GM23338 (cell line): ENCODE measurements around the gene PDGFRB. TPM values are rescaled to one million over a fixed set of nuclear protein-coding genes. Genes with fewer than 3 reads are reported as not detected.

Experiments
- ATAC-seq: fragments of 200-7000 bp; cut with Tn5 transposase; 3 replicates; pipeline ENCODE4 v1.9.1; 2020
- DNase-seq: peaks from one replicate; pipeline ENCODE4 v3.0.0-alpha.2; 2015; ENCODE audit warnings: low spot score
- H2AFZ ChIP-seq: fragments of 200-600 bp; sonication (generic); 2 replicates; pipeline ENCODE4 v1.8.0; 2016; ENCODE audit warnings: antibody characterized with exemption, mild to moderate bottlenecking, moderate library complexity
- H3F3A ChIP-seq: fragments of 200-600 bp; sonication (generic); replicated peaks from 2 replicates; pipeline ENCODE4 v1.8.0; 2017; ENCODE audit warnings: antibody characterized with exemption, mixed run types, low read depth
- H3K27ac ChIP-seq: fragments of 200-600 bp; sonication (generic); 2 replicates; pipeline ENCODE4 v1.6.1; 2016; ENCODE audit warnings: low read depth
- H3K27me3 ChIP-seq: fragments of 200-600 bp; sonication (generic); 2 replicates; pipeline ENCODE4 v1.8.0; 2016; ENCODE audit warnings: mild to moderate bottlenecking, mixed run types, moderate library complexity; ENCODE audit not compliant: insufficient read depth
- H3K36me3 ChIP-seq: fragments of 200-600 bp; sonication (generic); 2 replicates; pipeline ENCODE4 v1.8.0; 2016; ENCODE audit warnings: mild to moderate bottlenecking; ENCODE audit not compliant: insufficient read depth
- H3K4me1 ChIP-seq: fragments of 200-600 bp; sonication (generic); 2 replicates; pipeline ENCODE4 v1.8.0; 2016; ENCODE audit warnings: mild to moderate bottlenecking, moderate library complexity; ENCODE audit not compliant: insufficient read depth
- H3K4me2 ChIP-seq: fragments of 200-600 bp; sonication (generic); 2 replicates; pipeline ENCODE4 v1.7.1; 2017; ENCODE audit warnings: mixed run types
- H3K4me3 ChIP-seq: fragments of 200-600 bp; sonication (generic); 2 replicates; pipeline ENCODE4 v1.6.1; 2016; ENCODE audit warnings: mixed run types
- H3K79me2 ChIP-seq: fragments of 200-600 bp; sonication (generic); replicated peaks from 2 replicates; pipeline ENCODE4 v1.8.0; 2017; ENCODE audit warnings: mild to moderate bottlenecking; ENCODE audit not compliant: insufficient read depth
- H3K9me2 ChIP-seq: fragments of 200-600 bp; sonication (generic); 2 replicates; pipeline ENCODE4 v1.8.0; 2017; ENCODE audit not compliant: insufficient read depth
- H4K20me1 ChIP-seq: fragments of 200-600 bp; sonication (generic); replicated peaks from 2 replicates; pipeline ENCODE4 v1.8.0; 2017; ENCODE audit warnings: mild to moderate bottlenecking; ENCODE audit not compliant: insufficient read depth
- H3K27ac Mint-ChIP-seq: 2 replicates; pipeline ENCODE4 v1.8.0; 2020; ENCODE audit warnings: inconsistent platforms, mild to moderate bottlenecking, moderate library complexity, mixed read lengths
- H3K27me3 Mint-ChIP-seq: 3 replicates; pipeline ENCODE4 v1.8.0; 2022; ENCODE audit warnings: low read depth, mild to moderate bottlenecking, moderate library complexity, mixed read lengths, inconsistent platforms; ENCODE audit not compliant: insufficient read depth, poor library complexity
- H3K36me3 Mint-ChIP-seq: 3 replicates; pipeline ENCODE4 v1.8.0; 2021; ENCODE audit warnings: low read depth, mild to moderate bottlenecking, inconsistent platforms, moderate library complexity, mixed read lengths
- H3K4me1 Mint-ChIP-seq: 3 replicates; pipeline ENCODE4 v1.8.0; 2020; ENCODE audit warnings: mild to moderate bottlenecking, inconsistent platforms, mixed read lengths
- H3K4me3 Mint-ChIP-seq: 3 replicates; pipeline ENCODE4 v1.8.0; 2021; ENCODE audit warnings: moderate library complexity, mild to moderate bottlenecking, inconsistent platforms, mixed read lengths
- H3K9me3 Mint-ChIP-seq: 3 replicates; pipeline ENCODE4 v1.8.0; 2020; ENCODE audit warnings: moderate library complexity, mild to moderate bottlenecking, inconsistent platforms, mixed read lengths
- CREB1 ChIP-seq: fragments of 250-450 bp; sonication (Bioruptor Pico); IDR thresholded peaks from 2 replicates; pipeline ENCODE4 v1.5.0; 2020; ENCODE audit warnings: low read depth, mild to moderate bottlenecking, moderate library complexity
- JUNB ChIP-seq: IDR thresholded peaks from one replicate; pipeline ENCODE4 v1.6.1; 2016; ENCODE audit warnings: antibody characterized with exemption; ENCODE audit not compliant: unreplicated experiment
- NANOG ChIP-seq: IDR thresholded peaks from 2 replicates; pipeline ENCODE4 v1.6.1; 2016; ENCODE audit warnings: antibody characterized with exemption, borderline replicate concordance
- POLR2AphosphoS5 ChIP-seq: IDR thresholded peaks from 2 replicates; pipeline ENCODE4 v1.6.1; 2016; ENCODE audit warnings: antibody characterized with exemption, low read depth
- ZNF114 ChIP-seq: fragments of 250-450 bp; sonication (Bioruptor Pico); IDR thresholded peaks from 2 replicates; pipeline ENCODE4 v1.5.0; 2020; ENCODE audit warnings: mild to moderate bottlenecking, moderate library complexity
- ZNF331 ChIP-seq: fragments of 250-450 bp; sonication (Bioruptor Pico); IDR thresholded peaks from 2 replicates; pipeline ENCODE4 v1.5.0; 2020; ENCODE audit warnings: low read depth, mild to moderate bottlenecking, moderate library complexity
- polyA plus RNA-seq: library from polyadenylated mRNA; unstranded; fragments of >200 nt; fragmentation: Nextera tagmentation; extraction: Ambion mirVana; gene quantifications from 2 replicates; pipeline ENCODE4 v1.2.1, GENCODE V29; 2016
- total RNA-seq: library from RNA; depleted of rRNA; stranded (reverse); fragments of >200 nt; shearing (Covaris generic); gene quantifications from 2 replicates; pipeline ENCODE4 v1.2.3, GENCODE V29; 2014
- TF ChIP-seq, protein P1 (sequence below): IDR thresholded peaks from 2 replicates; pipeline ENCODE4 v1.6.1; 2016; ENCODE audit warnings: antibody characterized with exemption
- TF ChIP-seq, protein P2 (sequence below): fragments of 250-450 bp; sonication (Bioruptor Pico); IDR thresholded peaks from 2 replicates; pipeline ENCODE4 v1.5.0; 2020; ENCODE audit warnings: mild to moderate bottlenecking, moderate library complexity
- TF ChIP-seq, protein P3 (sequence below), 2 experiments: fragments of 200-600 bp in 1 of 2; sonication (generic) in 1 of 2; conservative IDR thresholded peaks; 2 replicates each; pipeline versions ENCODE4 v1.5.1 to v1.6.1; 2016 to 2017; ENCODE audit warnings: antibody characterized with exemption in 2 of 2, low read depth in 2 of 2, mild to moderate bottlenecking in 2 of 2, moderate library complexity in 1 of 2

Gene PDGFRB
- total and polyA plus RNA-seq, 2 experiments from 2014 or later = 4.5 to 11.3 TPM

DNA sequence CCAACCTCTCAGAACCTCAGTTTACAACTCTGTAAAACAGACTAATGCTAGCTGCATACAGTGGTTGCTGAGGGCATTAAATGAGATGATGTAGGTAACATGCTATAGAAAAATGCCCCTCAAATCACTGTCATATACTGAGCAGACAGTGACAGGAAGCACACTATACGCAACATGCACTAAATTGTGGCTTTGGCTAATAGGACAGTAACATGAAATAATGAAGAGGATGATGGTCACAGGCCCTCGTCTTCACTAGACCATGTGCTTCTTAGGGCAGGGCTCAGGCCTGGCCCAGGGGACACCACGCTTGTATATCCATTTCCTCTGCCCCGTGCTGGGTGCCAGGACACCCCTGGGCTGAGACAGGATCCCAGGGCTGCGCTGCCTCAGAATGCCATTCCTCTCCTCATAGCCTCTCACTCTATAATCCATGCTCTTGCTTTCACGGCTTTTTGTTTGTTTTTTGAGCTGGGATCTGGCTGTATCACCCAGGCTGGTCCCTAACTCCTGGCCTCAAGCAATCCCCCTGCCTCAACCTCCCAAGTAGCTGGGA, 88.2 kb downstream of the PDGFRB start:
- Histone ChIP-seq H3F3A (no peaks in the 10 kb centered on the region), H3K4me1 (no peaks in the 10 kb centered on the region), H3K27me3 (no peaks in the 10 kb centered on the region), H3K4me3 (no peak overlapping the region), H3K79me2 (no peaks in the 10 kb centered on the region), H3K27ac (no peak overlapping the region), H3K4me2 (no peak overlapping the region), H2AFZ (no peak overlapping the region), H3K36me3 (no peaks in the 10 kb centered on the region), H3K9me2 (no peaks in the 10 kb centered on the region), H4K20me1 (no peaks in the 10 kb centered on the region)
- no peak overlapping the region for H3K27ac Mint-ChIP-seq
- no peak for ATAC-seq
- no peaks in the 10 kb centered on the region for H3K36me3 Mint-ChIP-seq
- no peak for DNase-seq
- H3K27me3 Mint-ChIP-seq = peaks cover 9% of the 10 kb centered on the region
- TF ChIP-seq CREB1 (CRISPR knock-in tag) = no peak
- TF ChIP-seq, protein P1, sequence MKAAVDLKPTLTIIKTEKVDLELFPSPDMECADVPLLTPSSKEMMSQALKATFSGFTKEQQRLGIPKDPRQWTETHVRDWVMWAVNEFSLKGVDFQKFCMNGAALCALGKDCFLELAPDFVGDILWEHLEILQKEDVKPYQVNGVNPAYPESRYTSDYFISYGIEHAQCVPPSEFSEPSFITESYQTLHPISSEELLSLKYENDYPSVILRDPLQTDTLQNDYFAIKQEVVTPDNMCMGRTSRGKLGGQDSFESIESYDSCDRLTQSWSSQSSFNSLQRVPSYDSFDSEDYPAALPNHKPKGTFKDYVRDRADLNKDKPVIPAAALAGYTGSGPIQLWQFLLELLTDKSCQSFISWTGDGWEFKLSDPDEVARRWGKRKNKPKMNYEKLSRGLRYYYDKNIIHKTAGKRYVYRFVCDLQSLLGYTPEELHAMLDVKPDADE = no peak
- no peak for TF ChIP-seq NANOG
- no peak for TF ChIP-seq POLR2AphosphoS5
- TF ChIP-seq ZNF114 = no peak
- TF ChIP-seq, protein P2, sequence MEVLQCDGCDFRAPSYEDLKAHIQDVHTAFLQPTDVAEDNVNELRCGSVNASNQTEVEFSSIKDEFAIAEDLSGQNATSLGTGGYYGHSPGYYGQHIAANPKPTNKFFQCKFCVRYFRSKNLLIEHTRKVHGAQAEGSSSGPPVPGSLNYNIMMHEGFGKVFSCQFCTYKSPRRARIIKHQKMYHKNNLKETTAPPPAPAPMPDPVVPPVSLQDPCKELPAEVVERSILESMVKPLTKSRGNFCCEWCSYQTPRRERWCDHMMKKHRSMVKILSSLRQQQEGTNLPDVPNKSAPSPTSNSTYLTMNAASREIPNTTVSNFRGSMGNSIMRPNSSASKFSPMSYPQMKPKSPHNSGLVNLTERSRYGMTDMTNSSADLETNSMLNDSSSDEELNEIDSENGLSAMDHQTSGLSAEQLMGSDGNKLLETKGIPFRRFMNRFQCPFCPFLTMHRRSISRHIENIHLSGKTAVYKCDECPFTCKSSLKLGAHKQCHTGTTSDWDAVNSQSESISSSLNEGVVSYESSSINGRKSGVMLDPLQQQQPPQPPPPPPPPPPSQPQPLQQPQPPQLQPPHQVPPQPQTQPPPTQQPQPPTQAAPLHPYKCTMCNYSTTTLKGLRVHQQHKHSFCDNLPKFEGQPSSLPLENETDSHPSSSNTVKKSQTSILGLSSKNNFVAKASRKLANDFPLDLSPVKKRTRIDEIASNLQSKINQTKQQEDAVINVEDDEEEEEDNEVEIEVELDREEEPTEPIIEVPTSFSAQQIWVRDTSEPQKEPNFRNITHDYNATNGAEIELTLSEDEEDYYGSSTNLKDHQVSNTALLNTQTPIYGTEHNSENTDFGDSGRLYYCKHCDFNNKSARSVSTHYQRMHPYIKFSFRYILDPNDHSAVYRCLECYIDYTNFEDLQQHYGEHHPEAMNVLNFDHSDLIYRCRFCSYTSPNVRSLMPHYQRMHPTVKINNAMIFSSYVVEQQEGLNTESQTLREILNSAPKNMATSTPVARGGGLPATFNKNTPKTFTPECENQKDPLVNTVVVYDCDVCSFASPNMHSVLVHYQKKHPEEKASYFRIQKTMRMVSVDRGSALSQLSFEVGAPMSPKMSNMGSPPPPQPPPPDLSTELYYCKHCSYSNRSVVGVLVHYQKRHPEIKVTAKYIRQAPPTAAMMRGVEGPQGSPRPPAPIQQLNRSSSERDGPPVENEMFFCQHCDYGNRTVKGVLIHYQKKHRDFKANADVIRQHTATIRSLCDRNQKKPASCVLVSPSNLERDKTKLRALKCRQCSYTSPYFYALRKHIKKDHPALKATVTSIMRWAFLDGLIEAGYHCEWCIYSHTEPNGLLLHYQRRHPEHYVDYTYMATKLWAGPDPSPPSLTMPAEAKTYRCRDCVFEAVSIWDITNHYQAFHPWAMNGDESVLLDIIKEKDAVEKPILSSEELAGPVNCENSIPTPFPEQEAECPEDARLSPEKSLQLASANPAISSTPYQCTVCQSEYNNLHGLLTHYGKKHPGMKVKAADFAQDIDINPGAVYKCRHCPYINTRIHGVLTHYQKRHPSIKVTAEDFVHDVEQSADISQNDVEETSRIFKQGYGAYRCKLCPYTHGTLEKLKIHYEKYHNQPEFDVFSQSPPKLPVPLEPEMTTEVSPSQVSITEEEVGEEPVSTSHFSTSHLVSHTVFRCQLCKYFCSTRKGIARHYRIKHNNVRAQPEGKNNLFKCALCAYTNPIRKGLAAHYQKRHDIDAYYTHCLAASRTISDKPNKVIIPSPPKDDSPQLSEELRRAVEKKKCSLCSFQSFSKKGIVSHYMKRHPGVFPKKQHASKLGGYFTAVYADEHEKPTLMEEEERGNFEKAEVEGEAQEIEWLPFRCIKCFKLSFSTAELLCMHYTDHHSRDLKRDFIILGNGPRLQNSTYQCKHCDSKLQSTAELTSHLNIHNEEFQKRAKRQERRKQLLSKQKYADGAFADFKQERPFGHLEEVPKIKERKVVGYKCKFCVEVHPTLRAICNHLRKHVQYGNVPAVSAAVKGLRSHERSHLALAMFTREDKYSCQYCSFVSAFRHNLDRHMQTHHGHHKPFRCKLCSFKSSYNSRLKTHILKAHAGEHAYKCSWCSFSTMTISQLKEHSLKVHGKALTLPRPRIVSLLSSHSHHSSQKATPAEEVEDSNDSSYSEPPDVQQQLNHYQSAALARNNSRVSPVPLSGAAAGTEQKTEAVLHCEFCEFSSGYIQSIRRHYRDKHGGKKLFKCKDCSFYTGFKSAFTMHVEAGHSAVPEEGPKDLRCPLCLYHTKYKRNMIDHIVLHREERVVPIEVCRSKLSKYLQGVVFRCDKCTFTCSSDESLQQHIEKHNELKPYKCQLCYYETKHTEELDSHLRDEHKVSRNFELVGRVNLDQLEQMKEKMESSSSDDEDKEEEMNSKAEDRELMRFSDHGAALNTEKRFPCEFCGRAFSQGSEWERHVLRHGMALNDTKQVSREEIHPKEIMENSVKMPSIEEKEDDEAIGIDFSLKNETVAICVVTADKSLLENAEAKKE = no peak
- TF ChIP-seq, protein P3, sequence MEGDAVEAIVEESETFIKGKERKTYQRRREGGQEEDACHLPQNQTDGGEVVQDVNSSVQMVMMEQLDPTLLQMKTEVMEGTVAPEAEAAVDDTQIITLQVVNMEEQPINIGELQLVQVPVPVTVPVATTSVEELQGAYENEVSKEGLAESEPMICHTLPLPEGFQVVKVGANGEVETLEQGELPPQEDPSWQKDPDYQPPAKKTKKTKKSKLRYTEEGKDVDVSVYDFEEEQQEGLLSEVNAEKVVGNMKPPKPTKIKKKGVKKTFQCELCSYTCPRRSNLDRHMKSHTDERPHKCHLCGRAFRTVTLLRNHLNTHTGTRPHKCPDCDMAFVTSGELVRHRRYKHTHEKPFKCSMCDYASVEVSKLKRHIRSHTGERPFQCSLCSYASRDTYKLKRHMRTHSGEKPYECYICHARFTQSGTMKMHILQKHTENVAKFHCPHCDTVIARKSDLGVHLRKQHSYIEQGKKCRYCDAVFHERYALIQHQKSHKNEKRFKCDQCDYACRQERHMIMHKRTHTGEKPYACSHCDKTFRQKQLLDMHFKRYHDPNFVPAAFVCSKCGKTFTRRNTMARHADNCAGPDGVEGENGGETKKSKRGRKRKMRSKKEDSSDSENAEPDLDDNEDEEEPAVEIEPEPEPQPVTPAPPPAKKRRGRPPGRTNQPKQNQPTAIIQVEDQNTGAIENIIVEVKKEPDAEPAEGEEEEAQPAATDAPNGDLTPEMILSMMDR (conservative IDR thresholded peaks at IDR 0.05; ENCODE audit: low read depth in 2 of 2) = no peak
- TF ChIP-seq JUNB = no peak
- TF ChIP-seq ZNF331 = no peak
- no peaks in the 10 kb centered on the region for H3K9me3 Mint-ChIP-seq
- peaks cover 2% of the 10 kb centered on the region; the same call in 1 of the 3 replicates for H3K4me1 Mint-ChIP-seq
- H3K4me3 Mint-ChIP-seq = no peak overlapping the region
